ENCODE measurements around the gene USP12.
"Not testable (repeated sequence)": the region's sequence is repeated elsewhere in the genome, so short reads cannot be mapped to it uniquely, and the experiment has no call there.

Gene USP12, protein sequence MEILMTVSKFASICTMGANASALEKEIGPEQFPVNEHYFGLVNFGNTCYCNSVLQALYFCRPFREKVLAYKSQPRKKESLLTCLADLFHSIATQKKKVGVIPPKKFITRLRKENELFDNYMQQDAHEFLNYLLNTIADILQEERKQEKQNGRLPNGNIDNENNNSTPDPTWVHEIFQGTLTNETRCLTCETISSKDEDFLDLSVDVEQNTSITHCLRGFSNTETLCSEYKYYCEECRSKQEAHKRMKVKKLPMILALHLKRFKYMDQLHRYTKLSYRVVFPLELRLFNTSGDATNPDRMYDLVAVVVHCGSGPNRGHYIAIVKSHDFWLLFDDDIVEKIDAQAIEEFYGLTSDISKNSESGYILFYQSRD

GRCh38 chr13:27171244-27171826, at the start of gene USP12:
USP12 (minus strand) TSS chr13:27171811; CDS start chr13:27171639, 172 bp downstream.
- DNase-seq = peak; percentile 52

DNA sequence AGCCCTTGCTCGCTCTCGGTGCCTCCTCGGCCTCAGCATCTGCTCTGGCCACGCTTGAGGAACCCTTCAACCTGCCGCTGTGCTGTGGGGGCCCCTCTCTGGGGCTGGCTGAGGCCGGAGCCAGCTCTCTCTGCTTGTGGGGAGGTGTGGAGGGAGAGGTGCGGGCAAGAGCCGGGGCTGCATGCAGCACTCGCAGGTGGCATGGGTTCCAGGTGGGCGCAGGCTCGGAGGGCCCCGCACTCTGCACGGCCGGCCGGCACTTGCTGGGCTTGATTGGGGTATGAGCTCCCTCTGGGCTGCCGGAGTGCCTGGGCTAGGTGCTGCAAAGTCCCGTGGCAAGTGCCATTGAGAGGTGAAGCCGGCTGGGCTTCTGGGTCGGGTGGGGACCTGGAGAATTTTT, 48.0 kb upstream of the USP12 start:
- DNase-seq = no peak

- not testable (repeated sequence) for DNase-seq
Observed at GRCh38 chr13:27218861-27219260, 47.2 kb upstream of the USP12 start.

DNA sequence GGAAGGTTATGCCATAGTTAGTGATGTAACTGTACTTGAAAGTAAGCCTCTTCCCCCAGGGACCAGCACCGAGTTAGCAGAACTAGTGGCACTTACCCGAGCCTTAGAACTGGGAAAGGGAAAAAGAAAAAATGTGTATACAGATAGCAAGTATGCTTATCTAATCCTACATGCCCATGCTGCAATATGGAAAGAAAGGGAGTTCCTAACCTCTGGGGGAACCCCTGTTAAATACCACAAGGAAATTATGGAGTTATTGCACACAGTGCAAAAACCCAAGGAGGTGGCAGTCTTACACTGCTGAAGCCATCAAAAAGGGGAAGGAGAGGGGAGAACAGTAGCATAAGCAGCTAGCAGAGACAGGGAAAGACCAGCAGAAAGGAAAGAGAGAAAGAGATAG, 46.2 kb upstream of the USP12 start:
- DNase-seq = not testable (repeated sequence)

DNA sequence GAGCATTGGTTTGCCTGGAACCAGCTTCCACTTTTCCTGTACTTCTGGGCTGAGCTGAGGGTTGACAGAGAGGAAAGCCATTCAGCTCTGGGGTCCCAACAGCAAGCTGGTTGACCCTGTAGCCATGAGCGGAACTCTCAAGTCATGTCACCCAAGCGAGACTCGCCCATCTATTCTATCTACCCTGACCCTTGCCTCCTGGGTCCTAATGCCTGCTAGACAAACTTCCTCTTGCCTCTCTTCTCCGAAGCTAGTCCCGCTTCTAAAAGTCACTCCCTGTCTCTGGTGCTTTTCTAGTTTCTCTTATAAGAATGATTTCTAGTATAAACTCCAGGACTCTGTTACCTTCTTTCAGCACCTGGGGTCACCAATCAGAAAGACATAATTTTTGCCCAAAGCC, 41.8 kb upstream of the USP12 start:
- not testable (repeated sequence) for DNase-seq

DNA sequence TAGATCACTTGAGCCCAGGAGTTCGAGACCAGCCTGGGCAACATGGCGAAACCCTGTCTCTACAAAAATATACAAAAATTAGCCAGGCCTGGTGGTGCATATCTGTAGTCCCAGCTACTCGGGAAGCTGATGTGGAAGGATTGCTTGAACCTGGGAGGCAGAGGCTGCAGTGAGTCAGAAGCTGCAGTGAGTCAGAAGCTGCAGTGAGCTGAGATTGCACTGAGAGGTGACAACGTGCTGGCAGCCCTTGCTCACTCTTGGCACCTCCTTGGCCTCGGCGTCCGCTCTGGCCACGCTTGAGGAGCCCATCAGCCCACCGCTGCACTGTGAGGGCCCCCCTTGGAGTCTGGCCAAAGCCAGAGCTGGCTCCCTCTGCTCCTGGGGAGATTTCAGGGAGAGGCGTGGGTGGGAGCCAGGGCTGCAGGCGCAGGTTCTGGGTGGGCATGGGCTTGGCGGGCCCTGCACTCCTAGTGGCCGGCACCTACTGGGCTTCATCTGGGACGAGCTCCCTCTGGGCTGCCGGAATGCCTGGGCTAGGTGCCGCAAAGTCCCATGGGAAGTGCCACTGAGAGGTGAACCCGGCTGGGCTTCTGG, 40.3 kb upstream of the USP12 start:
- no peak for DNase-seq

GRCh38 chr13:27211271-27211670, 39.7 kb upstream of the USP12 start:
- DNase-seq = no peak

DNA sequence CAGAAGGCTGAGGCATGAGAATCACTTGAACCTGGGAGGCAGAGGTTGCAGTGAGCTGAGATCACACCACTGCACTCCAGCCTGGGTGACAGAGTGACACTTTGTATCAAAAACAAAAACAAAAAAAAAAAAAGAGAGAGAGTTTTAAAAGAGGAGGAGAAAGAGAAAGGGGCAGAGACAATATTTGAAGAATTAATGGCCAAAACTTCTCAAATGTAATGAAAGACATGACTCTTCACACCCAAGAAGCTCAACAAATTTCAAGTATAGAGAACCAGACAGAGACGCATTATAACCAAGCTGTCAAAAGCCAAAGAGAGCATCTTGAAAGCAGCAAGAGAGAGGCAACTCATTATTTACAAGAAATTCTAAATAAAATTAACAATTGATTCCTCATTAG, 36.9 kb upstream of the USP12 start:
- DNase-seq = no peak

- peak; percentile 12 for DNase-seq
Observed at GRCh38 chr13:27203854-27204253, 32.2 kb upstream of the USP12 start.

DNA sequence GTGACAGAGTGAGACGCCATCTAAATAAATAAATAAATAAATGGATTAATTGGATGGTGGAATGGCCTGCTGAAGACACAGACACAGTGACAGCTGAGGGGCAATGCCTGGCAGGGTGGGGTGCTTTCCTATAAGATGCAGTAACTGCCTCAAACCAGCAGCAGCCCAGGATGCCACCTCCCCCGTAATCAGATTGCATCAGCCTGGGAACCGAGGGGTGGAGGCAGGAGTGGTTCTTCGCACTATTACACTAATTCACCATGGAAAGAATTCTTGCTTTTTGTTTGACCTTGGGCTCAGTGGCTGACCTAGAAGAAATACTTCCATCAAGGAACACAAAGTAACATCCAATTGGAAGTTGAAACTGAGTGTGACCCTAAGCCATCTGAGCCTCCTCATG, 31.6 kb upstream of the USP12 start:
- no peak for DNase-seq

GRCh38 chr13:27201661-27202060, 30.1 kb upstream of the USP12 start:
- no peak for DNase-seq

- no peak for DNase-seq
Observed at GRCh38 chr13:27200413-27201070, 28.9 kb upstream of the USP12 start.

DNA sequence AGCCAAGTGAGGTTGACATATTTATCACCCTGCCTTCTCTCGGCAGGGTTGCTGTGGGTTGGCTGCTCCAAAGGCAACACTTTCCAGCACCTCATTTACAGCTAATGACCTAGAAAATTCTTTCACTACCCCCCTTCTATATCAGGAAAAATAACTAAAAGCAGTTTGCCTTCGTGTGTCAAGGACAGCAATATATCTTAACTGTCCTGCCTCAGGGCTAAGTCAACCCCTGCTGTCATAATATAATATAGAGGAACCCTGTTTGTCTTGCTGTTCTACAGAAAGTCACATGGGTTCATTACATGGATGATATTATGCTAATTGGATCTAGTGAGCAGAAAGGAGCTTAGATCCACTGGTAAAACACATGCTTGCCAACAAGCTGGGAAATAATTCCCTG, 28.1 kb upstream of the USP12 start:
- no peak for DNase-seq

DNA sequence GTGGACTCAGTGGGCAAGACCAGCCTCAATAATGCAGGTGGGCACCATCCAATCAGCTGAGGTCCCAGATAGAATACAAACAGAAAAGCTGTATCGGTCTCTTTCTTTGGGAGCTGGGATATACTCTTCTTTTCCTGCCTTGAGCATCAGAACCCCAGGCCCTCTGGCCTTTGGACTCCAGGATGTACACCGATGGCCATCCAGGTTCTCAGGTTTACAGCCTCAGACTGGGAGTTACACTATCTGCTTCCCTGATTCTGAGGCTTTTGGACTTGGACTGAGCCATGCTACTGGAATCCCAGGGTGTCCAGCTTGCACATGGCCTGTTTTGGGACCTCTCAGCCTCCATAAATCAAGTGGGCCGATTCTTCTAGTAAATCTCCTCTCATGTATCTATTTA, 27.6 kb upstream of the USP12 start:
- no peak for DNase-seq

DNA sequence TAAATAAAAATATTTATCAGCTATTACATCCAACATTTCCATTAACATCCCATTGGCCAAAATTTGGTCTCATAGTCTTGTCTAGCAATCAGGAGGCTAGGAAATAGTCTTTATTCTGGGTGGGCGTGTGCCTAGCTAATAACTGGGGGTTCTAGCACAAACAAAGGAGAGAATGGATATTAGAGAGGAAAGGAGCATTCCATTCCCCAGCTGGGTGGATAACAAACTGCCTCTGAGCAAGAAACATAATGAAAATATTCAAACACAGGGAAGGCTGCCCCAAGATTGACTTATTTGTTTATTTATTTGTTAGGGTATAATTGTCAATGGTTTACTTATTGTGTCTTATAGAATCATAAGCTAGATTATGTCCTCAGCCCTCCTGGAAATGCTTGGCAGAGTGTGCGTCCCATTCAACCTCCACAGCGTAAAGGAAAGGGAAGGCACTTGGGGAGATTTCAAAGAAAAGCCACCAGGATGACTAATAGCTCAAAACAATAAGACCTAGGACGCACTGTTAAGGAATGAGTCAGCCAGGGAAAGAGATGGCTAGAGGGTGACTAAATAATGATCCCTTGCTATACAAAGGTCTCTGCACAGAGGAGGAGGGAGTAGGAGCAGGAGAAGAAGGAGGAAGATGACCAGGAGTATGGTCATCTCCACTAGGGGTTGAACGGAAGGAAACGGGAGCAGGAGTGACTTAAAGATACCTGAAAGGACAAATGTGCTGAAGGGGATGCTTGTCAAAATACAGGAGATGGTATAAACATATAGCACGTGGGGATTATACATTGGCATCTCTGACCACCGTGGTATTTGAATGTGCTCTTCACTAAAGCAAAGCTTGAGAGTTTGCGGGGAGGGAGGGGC, 23.5 kb upstream of the USP12 start:
- DNase-seq = no peak

DNA sequence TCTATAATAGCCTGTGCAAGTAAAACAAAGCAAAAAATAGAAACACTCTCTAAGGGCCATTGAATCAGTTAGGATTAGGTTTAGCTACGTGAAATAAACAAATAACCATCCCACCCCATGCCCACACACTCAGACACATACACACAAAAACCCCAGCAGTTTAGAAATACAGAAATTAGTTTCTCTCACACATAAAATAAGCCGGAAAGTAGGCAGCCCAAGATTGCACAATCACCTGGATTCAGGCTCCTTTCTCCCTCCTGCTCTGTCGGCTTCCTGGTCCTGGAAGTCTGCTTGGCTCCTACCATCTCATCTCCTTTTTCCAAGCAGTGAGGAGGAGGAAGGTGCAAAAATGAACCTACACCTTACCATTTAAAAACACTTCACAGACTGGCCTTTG, 22.6 kb upstream of the USP12 start:
- DNase-seq = no peak

GRCh38 chr13:27193496-27193895, 21.9 kb upstream of the USP12 start:
- DNase-seq = no peak

- DNase-seq = no peak
Observed at GRCh38 chr13:27192973-27193372, 21.4 kb upstream of the USP12 start.

- not testable (repeated sequence) for DNase-seq
Observed at GRCh38 chr13:27192367-27192766, 20.8 kb upstream of the USP12 start.

DNA sequence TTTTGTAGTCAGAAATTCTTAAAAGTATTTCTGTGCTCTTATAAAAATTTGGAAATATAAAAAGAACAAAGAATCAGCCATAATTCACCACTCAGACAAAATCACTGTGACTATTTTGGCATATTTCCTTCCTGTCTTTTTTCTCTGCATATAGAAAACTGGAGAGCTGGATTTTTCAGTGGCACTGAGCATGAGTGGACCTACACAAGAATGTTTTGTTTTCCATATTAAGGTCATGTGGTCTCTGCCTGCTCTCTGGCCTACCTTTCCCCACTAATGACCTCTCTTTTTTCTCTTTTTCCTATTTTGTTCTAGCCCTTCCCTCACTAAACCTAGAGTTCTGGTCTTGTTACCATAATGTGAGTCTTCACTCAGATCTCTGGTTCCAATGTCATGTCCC, 17.6 kb upstream of the USP12 start:
- no peak for DNase-seq

GRCh38 chr13:27188239-27188638, 16.6 kb upstream of the USP12 start:
- no peak for DNase-seq

GRCh38 chr13:27186295-27186694, 14.7 kb upstream of the USP12 start:
- no peak for DNase-seq
